Right kidney (tissue), 1 donor: ENCODE measurements around the gene BATF.

ENCODE experiments used
- DNase-seq: peaks from one replicate; pipeline ENCODE4 v3.0.0-alpha.2; 2016

The BATF gene

DNA sequence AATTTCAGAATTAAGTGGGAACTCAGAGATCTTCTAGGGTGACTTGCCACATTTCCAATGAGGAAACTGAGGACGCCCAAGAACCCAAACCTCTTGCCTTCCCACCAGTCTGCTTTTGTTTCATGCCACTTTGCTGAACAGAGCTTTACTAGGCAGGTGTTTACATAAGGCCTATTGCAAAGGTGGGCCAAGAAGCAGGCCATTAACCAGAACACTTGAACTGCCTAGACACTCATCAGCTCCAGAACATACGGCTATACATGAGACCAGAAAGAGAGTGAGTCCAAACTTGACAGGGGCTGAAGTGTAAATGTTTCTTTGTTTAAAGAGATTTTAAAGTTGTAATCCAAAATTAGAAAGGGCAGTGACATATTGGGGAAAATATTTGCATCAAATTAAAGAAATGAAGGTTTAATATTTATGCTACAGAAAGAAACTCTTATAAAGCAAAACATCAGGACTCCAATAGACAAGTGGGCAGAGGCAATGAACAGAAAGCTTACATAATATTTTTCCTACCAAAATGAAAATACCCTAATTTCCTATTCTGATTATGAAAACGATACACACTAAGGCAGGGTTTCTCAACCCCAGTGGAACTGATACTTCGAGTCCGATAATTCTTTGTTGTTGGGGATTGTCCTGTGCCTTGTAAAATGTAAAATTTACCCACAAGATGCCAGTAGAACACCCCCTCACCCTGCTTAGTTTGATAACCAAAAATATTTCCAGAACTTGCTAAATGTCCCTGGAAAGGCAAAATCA lies 11.7 kb downstream of the BATF start:
- DNase-seq, result no peak

DNA sequence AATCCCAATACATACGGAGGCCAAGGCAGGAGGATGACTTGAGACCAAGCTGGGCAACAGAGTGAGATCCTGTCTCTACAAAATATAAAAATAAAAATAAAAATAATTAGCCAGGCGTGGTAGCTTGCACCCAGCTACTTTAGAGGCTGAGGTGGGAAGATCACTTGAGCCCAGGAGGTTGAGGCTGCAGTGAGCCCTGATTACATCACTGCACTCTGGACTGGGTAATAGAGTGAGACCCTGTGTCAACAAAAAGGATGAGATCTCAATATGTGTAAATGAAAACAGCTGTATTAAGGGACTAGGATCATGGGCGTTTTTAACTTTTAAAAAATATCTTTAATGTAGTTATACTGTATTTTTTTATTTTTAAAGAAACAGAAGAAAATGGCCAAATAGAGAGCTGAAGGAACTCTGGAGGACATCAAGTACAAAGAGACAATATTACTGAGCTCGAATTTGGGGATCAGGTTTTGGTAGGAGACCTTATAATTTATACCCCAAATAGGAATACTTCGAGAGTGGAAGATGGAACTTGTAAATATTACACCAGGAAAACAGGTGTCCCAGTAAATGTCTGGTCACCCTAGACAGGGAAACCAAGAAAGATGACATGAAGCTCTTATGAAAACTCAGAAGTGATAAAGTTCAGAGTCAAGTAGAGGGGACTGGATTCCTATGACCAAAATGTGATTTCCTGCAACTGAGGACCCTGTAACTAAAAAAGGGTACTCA lies 13.1 kb downstream of the BATF start:
- DNase-seq, result no peak

DNA sequence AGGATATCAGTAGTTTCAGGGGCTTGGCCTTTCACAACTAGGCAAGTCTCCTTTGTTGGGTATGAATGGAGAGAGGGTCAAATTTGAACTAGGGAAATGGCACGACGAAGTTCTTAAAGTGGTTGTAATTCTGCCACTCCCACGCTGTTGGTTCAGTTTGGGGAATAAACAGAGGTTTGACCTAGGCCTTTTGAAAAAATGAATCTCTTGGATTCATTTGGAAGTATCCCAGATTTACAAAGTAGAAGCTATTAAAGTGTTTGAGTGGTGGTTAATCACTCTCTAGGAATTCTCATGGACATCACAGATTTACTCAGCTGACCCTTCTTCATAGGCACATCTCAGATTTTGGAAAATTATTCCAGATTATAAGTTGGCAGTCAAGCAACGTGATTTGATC lies 14.8 kb downstream of the BATF start:
- no peak for DNase-seq

GRCh38 chr14:75539162-75539560 lies 16.9 kb downstream of the BATF start:
- DNase-seq, result no peak

- no peak for DNase-seq
These were observed 17.6 kb downstream of the BATF start for GRCh38 chr14:75539561-75540478.

DNA sequence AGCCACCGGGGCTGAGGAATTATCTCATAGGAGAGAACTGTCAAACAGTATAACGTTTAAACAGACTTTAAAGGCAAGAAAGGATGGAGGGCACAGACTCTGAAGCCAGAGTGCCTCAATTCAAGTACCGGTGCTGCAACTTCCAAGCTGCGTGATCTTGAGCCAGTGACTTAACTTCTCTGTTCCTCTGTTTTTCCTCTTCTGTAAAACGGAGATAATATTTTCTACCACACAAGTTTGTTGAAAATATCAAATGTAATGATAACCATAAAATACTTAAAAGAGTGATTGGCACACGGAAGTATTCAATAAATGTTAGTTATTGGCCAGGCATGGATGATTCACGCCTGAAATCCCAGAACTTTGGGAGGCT lies 18.2 kb downstream of the BATF start:
- DNase-seq, result no peak

- peak; percentile 12 for DNase-seq
These were observed 20.4 kb downstream of the BATF start for GRCh38 chr14:75542588-75543091.

DNA sequence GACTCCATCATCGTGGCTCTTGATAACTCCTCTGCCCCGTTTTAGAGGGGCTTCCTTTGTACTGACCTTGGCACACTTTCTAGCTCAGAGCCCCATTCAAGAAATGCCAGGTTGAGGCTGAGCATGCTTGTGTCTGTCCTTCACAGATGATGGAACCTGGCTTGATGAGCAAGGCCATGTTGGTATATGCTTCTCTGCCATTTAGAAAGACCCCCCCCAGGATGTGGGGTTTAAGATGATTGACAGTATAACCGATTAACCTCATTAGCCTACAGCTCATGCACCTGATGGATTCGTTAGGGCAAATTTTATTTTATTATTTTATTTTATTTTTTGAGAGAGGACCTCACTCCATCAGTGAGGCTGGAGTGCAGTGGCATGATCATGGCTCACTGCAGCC lies 21.0 kb downstream of the BATF start:
- no peak for DNase-seq

GRCh38 chr14:75543786-75544185 lies 21.5 kb downstream of the BATF start:
- no peak for DNase-seq

DNA sequence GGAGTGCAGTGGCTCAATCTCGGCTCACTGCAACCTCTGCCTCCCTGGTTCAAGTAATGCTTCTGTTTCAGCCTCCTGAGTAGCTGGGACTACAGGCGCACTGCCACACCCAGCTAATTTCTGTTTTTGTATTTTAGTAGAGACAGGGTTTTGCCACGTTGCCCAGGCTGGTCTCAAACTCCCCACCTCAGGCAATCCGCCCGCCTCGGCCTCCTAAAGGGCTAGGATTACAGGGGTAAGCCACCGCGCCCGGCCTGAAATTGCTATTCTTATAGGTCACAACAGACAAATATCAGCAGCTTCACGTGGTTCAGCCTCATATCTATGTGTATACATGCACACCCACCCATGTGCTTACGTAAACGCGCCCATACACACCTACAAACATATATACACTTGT lies 23.6 kb downstream of the BATF start:
- DNase-seq, result no peak

DNA sequence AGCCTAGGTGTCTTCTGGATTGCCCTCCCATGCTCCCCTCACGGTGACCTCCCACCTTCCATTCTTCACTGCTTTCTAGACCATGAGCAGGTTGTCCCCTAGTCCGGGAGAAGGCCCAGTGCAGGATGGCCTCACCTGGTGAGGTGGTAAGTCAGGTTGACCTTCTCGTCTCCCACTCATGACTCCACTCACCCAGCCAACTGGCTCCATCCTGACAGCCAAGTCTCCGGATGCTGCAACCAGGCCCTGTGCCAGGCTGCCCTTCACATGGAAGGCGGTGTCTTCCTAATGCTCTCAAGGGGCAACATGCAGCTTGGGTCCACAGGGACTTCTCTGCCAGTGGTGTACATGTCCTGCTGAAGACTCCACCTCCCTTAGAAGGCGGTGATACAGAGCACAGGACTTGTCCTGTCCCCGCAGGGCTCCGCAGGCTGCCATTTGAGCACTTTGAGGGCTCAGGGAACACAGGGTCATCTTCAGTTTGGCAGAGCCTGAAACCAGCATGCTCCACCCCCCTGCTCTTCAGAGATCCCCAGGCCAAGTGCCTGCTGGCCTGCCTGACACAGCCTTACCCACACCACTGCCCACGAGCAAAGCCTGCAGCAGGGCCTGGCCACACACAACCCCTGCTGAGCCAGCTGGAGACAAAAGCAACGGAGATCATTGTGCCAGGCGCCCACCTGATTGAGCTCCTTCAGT lies 25.4 kb downstream of the BATF start:
- DNase-seq, result no peak

GRCh38 chr14:75548544-75548943 lies 26.3 kb downstream of the BATF start:
- DNase-seq, result no peak

DNA sequence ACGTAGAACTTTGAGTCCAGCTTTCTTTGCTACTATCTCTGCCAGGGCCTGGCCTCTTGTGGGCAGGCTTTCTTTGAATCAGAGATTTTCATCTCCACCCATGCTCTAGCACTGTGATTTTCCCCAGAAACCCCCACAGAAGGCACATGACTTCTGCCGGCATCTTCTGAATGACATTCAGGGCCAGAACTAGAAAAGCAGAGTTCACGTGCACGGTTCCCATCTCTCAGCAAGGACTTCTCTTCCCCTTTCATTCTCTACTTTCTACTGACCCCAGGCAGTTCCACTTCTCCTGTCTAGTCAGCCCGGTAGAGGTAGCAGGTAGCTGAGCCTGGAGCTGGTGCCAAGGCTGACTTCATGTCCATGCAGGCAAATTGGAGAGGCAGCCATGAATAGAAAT lies 26.9 kb downstream of the BATF start:
- DNase-seq, result no peak

GRCh38 chr14:75551021-75551420 lies 28.8 kb downstream of the BATF start:
- DNase-seq, result no peak

DNA sequence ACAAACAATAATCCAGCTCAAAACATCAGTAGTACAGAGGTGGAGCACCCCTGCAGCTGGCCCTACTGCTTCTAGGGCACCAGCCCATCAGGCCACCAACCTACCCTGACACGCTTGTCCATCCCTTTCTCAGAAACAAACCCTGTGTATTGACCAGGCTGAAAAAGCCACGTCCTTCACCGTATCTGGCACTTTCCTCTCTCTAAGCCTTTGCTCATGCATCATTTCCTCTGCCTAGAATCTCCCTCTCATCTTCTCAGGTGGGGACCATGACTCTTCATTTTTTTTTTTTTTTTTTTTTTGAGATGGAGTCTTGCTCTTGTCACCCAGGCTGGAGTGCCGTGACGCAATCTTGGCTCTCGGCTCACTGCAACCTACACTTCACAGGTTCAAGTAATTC lies 30.9 kb downstream of the BATF start:
- DNase-seq, result no peak

- DNase-seq, result no peak
These were observed 31.6 kb downstream of the BATF start for GRCh38 chr14:75553761-75554364.

- DNase-seq, result no peak
These were observed 32.2 kb downstream of the BATF start for GRCh38 chr14:75554482-75554881.

DNA sequence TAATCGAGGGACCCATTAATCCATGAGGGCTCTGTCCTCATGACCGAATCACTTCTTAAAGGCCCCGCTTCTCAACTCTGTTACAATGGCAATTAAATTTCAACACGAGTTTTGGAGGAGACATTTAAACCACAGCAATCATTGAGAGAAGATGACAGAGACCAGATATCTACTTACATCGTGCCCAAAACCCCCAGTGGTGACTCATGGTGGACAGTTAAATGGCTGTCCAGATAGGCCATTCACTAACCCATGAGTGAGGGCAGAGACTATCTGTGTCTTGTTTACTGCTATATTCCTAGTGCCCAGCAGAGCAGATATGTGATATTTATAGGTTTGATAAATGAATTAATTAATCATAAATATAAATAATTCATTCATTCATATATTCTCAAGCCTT lies 36.2 kb downstream of the BATF start:
- DNase-seq, result no peak

GRCh38 chr14:75559045-75559444 lies 36.8 kb downstream of the BATF start:
- DNase-seq, result no peak

GRCh38 chr14:75559451-75560222 lies 37.4 kb downstream of the BATF start:
- no peak for DNase-seq

- DNase-seq, result peak; percentile 55
These were observed 38.8 kb downstream of the BATF start for GRCh38 chr14:75561013-75561432.
